Ecto neural progenitor cell (in vitro differentiated cells): ENCODE data around the gene TBC1D22A.

Experiments
- DNase-seq: peaks from one replicate; pipeline ENCODE4 v3.0.0-alpha.2; 2018; ENCODE audit warnings: low spot score

The TBC1D22A gene

GRCh38 chr22:46753360-46753759 lies 9.1 kb upstream of the TBC1D22A start:
- no peak for DNase-seq

GRCh38 chr22:46753761-46754109 lies 8.7 kb upstream of the TBC1D22A start:
- no peak for DNase-seq

GRCh38 chr22:46754110-46754799 lies 8.2 kb upstream of the TBC1D22A start:
- DNase-seq: no peak

GRCh38 chr22:46754826-46755225 lies 7.6 kb upstream of the TBC1D22A start:
- DNase-seq: no peak

GRCh38 chr22:46755525-46755924 lies 6.9 kb upstream of the TBC1D22A start:
- DNase-seq: no peak

- no peak for DNase-seq
Measured at GRCh38 chr22:46756097-46756496, 6.4 kb upstream of the TBC1D22A start.

- no peak for DNase-seq
Measured at GRCh38 chr22:46757104-46757503, 5.3 kb upstream of the TBC1D22A start.

GRCh38 chr22:46758121-46758520 lies 4.3 kb upstream of the TBC1D22A start:
- no peak for DNase-seq

GRCh38 chr22:46758867-46759290 lies 3.6 kb upstream of the TBC1D22A start:
- no peak for DNase-seq

- no peak for DNase-seq
Measured at GRCh38 chr22:46761017-46761416, 1.4 kb upstream of the TBC1D22A start.

- DNase-seq: no peak
Measured at GRCh38 chr22:46761539-46762237, 762 bp upstream of the TBC1D22A start.

GRCh38 chr22:46763051-46763705 lies 728 bp downstream of the TBC1D22A start:
- no peak for DNase-seq

- no peak for DNase-seq
Measured at GRCh38 chr22:46764140-46764680, 1.8 kb downstream of the TBC1D22A start.

- DNase-seq: no peak
Measured at GRCh38 chr22:46764779-46765485, 2.5 kb downstream of the TBC1D22A start.

GRCh38 chr22:46766611-46767010 lies 4.2 kb downstream of the TBC1D22A start:
- DNase-seq: no peak

- DNase-seq: no peak
Measured at GRCh38 chr22:46767249-46767985, 5.0 kb downstream of the TBC1D22A start.

GRCh38 chr22:46769191-46769675 lies 6.8 kb downstream of the TBC1D22A start:
- DNase-seq: no peak

- DNase-seq: no peak
Measured at GRCh38 chr22:46769706-46770105, 7.3 kb downstream of the TBC1D22A start.

GRCh38 chr22:46770151-46770641 lies 7.7 kb downstream of the TBC1D22A start:
- DNase-seq: no peak

- DNase-seq: no peak
Measured at GRCh38 chr22:46770726-46771125, 8.3 kb downstream of the TBC1D22A start.

- DNase-seq: no peak
Measured at GRCh38 chr22:46773076-46773475, 10.6 kb downstream of the TBC1D22A start.
